ENCODE data around the gene MXD1. TPM values are rescaled to one million over a fixed set of nuclear protein-coding genes. Genes with fewer than 3 reads are reported as not detected.

MXD1 gene
- total and polyA plus RNA-seq, 2 experiments from 2014 or later = 1.8 to 3.9 TPM

DNA sequence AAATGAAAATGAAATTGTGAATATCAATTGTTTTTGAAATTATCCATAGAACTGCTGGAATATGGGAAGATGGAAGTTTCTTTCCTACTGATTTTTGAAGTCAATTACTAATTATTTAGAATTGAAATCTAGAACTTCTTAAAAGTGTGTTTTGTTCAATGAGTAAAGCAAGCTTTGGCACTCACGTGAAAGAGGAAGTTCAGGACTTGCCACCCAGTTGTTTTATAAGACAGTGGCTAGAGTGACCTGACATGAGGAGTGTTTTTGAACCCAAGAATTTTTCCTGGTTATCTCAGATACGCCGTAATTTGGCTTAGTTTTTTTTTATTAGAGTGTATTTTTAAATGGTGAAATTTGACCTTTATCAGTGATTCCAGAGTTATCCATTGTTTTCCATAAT is 3.5 kb downstream of the MXD1 start (continued):
- no peak for TF ChIP-seq EZH2phosphoT487 (IDR thresholded peaks at IDR 0.05; ENCODE audit: unreplicated experiment)
- TF ChIP-seq ETS1 (IDR thresholded peaks at IDR 0.05) = no peak
- TF ChIP-seq, protein P1, sequence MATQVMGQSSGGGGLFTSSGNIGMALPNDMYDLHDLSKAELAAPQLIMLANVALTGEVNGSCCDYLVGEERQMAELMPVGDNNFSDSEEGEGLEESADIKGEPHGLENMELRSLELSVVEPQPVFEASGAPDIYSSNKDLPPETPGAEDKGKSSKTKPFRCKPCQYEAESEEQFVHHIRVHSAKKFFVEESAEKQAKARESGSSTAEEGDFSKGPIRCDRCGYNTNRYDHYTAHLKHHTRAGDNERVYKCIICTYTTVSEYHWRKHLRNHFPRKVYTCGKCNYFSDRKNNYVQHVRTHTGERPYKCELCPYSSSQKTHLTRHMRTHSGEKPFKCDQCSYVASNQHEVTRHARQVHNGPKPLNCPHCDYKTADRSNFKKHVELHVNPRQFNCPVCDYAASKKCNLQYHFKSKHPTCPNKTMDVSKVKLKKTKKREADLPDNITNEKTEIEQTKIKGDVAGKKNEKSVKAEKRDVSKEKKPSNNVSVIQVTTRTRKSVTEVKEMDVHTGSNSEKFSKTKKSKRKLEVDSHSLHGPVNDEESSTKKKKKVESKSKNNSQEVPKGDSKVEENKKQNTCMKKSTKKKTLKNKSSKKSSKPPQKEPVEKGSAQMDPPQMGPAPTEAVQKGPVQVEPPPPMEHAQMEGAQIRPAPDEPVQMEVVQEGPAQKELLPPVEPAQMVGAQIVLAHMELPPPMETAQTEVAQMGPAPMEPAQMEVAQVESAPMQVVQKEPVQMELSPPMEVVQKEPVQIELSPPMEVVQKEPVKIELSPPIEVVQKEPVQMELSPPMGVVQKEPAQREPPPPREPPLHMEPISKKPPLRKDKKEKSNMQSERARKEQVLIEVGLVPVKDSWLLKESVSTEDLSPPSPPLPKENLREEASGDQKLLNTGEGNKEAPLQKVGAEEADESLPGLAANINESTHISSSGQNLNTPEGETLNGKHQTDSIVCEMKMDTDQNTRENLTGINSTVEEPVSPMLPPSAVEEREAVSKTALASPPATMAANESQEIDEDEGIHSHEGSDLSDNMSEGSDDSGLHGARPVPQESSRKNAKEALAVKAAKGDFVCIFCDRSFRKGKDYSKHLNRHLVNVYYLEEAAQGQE (IDR thresholded peaks at IDR 0.05; ENCODE audit: unreplicated experiment) = no peak
- no peak for TF ChIP-seq CREB1 (CRISPR knock-in tag; IDR thresholded peaks at IDR 0.05; ENCODE audit: low read depth)
- TF ChIP-seq, protein P2, sequence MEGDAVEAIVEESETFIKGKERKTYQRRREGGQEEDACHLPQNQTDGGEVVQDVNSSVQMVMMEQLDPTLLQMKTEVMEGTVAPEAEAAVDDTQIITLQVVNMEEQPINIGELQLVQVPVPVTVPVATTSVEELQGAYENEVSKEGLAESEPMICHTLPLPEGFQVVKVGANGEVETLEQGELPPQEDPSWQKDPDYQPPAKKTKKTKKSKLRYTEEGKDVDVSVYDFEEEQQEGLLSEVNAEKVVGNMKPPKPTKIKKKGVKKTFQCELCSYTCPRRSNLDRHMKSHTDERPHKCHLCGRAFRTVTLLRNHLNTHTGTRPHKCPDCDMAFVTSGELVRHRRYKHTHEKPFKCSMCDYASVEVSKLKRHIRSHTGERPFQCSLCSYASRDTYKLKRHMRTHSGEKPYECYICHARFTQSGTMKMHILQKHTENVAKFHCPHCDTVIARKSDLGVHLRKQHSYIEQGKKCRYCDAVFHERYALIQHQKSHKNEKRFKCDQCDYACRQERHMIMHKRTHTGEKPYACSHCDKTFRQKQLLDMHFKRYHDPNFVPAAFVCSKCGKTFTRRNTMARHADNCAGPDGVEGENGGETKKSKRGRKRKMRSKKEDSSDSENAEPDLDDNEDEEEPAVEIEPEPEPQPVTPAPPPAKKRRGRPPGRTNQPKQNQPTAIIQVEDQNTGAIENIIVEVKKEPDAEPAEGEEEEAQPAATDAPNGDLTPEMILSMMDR (conservative IDR thresholded peaks at IDR 0.05; ENCODE audit: low read depth in 2 of 2) = no peak
- TF ChIP-seq STAT1 (IDR thresholded peaks at IDR 0.05; ENCODE audit: unreplicated experiment) = no peak
- TF ChIP-seq JUNB (IDR thresholded peaks at IDR 0.05; ENCODE audit: unreplicated experiment) = no peak

GRCh38 chr2:69923116-69923515 is 8.2 kb downstream of the MXD1 start:
- H4K20me1 ChIP-seq (replicated peaks; ENCODE audit: insufficient read depth) = no peaks in the 10 kb centered on the region
- no peak overlapping the region for H2AFZ ChIP-seq
- H3K4me1 ChIP-seq (ENCODE audit: insufficient read depth) = no peaks in the 10 kb centered on the region
- no peaks in the 10 kb centered on the region for H3K36me3 ChIP-seq (ENCODE audit: insufficient read depth)
- H3F3A ChIP-seq (replicated peaks; ENCODE audit: low read depth) = no peaks in the 10 kb centered on the region
- H3K4me2 ChIP-seq = no peak overlapping the region
- Mint-ChIP-seq H3K9me3 (no peaks in the 10 kb centered on the region), H3K27ac (no peak overlapping the region), H3K4me3 (no peak overlapping the region), H3K4me1 (no peaks in the 10 kb centered on the region), H3K27me3 (ENCODE audit: insufficient read depth, low read depth, poor library complexity) (no peaks in the 10 kb centered on the region), H3K36me3 (ENCODE audit: low read depth) (no peaks in the 10 kb centered on the region)
- H3K4me3 ChIP-seq = no peak overlapping the region
- H3K27me3 ChIP-seq (ENCODE audit: insufficient read depth) = no peaks in the 10 kb centered on the region
- no peaks in the 10 kb centered on the region for H3K9me2 ChIP-seq (ENCODE audit: insufficient read depth)
- DNase-seq (ENCODE audit: low spot score) (no peak), ATAC-seq (no peak)
- H3K27ac ChIP-seq (ENCODE audit: low read depth) = peak overlapping the region; percentile 7; the same call in 1 of the 2 replicates
- H3K79me2 ChIP-seq (replicated peaks; ENCODE audit: insufficient read depth) = no peaks in the 10 kb centered on the region
- TF ChIP-seq ETS1 (IDR thresholded peaks at IDR 0.05) = no peak
- TF ChIP-seq EZH2 (IDR thresholded peaks at IDR 0.05; ENCODE audit: low read depth, unreplicated experiment) = no peak
- TF ChIP-seq, protein P3, sequence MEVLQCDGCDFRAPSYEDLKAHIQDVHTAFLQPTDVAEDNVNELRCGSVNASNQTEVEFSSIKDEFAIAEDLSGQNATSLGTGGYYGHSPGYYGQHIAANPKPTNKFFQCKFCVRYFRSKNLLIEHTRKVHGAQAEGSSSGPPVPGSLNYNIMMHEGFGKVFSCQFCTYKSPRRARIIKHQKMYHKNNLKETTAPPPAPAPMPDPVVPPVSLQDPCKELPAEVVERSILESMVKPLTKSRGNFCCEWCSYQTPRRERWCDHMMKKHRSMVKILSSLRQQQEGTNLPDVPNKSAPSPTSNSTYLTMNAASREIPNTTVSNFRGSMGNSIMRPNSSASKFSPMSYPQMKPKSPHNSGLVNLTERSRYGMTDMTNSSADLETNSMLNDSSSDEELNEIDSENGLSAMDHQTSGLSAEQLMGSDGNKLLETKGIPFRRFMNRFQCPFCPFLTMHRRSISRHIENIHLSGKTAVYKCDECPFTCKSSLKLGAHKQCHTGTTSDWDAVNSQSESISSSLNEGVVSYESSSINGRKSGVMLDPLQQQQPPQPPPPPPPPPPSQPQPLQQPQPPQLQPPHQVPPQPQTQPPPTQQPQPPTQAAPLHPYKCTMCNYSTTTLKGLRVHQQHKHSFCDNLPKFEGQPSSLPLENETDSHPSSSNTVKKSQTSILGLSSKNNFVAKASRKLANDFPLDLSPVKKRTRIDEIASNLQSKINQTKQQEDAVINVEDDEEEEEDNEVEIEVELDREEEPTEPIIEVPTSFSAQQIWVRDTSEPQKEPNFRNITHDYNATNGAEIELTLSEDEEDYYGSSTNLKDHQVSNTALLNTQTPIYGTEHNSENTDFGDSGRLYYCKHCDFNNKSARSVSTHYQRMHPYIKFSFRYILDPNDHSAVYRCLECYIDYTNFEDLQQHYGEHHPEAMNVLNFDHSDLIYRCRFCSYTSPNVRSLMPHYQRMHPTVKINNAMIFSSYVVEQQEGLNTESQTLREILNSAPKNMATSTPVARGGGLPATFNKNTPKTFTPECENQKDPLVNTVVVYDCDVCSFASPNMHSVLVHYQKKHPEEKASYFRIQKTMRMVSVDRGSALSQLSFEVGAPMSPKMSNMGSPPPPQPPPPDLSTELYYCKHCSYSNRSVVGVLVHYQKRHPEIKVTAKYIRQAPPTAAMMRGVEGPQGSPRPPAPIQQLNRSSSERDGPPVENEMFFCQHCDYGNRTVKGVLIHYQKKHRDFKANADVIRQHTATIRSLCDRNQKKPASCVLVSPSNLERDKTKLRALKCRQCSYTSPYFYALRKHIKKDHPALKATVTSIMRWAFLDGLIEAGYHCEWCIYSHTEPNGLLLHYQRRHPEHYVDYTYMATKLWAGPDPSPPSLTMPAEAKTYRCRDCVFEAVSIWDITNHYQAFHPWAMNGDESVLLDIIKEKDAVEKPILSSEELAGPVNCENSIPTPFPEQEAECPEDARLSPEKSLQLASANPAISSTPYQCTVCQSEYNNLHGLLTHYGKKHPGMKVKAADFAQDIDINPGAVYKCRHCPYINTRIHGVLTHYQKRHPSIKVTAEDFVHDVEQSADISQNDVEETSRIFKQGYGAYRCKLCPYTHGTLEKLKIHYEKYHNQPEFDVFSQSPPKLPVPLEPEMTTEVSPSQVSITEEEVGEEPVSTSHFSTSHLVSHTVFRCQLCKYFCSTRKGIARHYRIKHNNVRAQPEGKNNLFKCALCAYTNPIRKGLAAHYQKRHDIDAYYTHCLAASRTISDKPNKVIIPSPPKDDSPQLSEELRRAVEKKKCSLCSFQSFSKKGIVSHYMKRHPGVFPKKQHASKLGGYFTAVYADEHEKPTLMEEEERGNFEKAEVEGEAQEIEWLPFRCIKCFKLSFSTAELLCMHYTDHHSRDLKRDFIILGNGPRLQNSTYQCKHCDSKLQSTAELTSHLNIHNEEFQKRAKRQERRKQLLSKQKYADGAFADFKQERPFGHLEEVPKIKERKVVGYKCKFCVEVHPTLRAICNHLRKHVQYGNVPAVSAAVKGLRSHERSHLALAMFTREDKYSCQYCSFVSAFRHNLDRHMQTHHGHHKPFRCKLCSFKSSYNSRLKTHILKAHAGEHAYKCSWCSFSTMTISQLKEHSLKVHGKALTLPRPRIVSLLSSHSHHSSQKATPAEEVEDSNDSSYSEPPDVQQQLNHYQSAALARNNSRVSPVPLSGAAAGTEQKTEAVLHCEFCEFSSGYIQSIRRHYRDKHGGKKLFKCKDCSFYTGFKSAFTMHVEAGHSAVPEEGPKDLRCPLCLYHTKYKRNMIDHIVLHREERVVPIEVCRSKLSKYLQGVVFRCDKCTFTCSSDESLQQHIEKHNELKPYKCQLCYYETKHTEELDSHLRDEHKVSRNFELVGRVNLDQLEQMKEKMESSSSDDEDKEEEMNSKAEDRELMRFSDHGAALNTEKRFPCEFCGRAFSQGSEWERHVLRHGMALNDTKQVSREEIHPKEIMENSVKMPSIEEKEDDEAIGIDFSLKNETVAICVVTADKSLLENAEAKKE (CRISPR knock-in tag; IDR thresholded peaks at IDR 0.05) = no peak
- no peak for TF ChIP-seq STAT1 (IDR thresholded peaks at IDR 0.05; ENCODE audit: unreplicated experiment)

Measured in GM23338 (cell line).